ENCODE results near the gene HGD.
"Not testable (repeated sequence)": the region's sequence is repeated elsewhere in the genome, so short reads cannot be mapped to it uniquely, and the experiment has no call there.

Gene HGD

GRCh38 chr3:120678331-120678947, 3.6 kb downstream of the HGD start:
- no peak for DNase-seq

- DNase-seq, result not testable (repeated sequence)
These were observed 4.8 kb downstream of the HGD start for GRCh38 chr3:120677193-120677592.

- no peak for DNase-seq
These were observed 8.9 kb downstream of the HGD start for GRCh38 chr3:120673116-120673515.

- DNase-seq, result no peak
These were observed 11.5 kb downstream of the HGD start for GRCh38 chr3:120670576-120670975.

GRCh38 chr3:120664926-120665325, 17.1 kb downstream of the HGD start:
- DNase-seq, result no peak

- no peak for DNase-seq
These were observed 20.1 kb downstream of the HGD start for GRCh38 chr3:120661945-120662344.

GRCh38 chr3:120661106-120661905, 20.7 kb downstream of the HGD start:
- DNase-seq, result no peak

- no peak for DNase-seq
These were observed 22.2 kb downstream of the HGD start for GRCh38 chr3:120659834-120660233.

GRCh38 chr3:120659285-120659684, 22.8 kb downstream of the HGD start:
- DNase-seq, result no peak

- no peak for DNase-seq
These were observed 29.0 kb downstream of the HGD start for GRCh38 chr3:120652896-120653545.

GRCh38 chr3:120652281-120652680, 29.8 kb downstream of the HGD start:
- no peak for DNase-seq

GRCh38 chr3:120650311-120650710, 31.7 kb downstream of the HGD start:
- DNase-seq, result no peak

- DNase-seq, result no peak
These were observed 32.2 kb downstream of the HGD start for GRCh38 chr3:120649830-120650233.

- no peak for DNase-seq
These were observed 33.7 kb downstream of the HGD start for GRCh38 chr3:120648290-120648689.

GRCh38 chr3:120646771-120647432, 35.1 kb downstream of the HGD start:
- no peak for DNase-seq

- DNase-seq, result no peak
These were observed 36.8 kb downstream of the HGD start for GRCh38 chr3:120645083-120645845.

GRCh38 chr3:120642368-120642948, 39.6 kb downstream of the HGD start:
- peak; percentile 0 to 11 for DNase-seq

GRCh38 chr3:120641696-120642246, 40.3 kb downstream of the HGD start:
- no peak for DNase-seq

GRCh38 chr3:120640231-120640630, 41.8 kb downstream of the HGD start:
- DNase-seq, result no peak

- not testable (repeated sequence) for DNase-seq
These were observed 43.2 kb downstream of the HGD start for GRCh38 chr3:120638820-120639219.

GRCh38 chr3:120637851-120638559, 44.0 kb downstream of the HGD start:
- no peak for DNase-seq
